ENCODE data around the gene MINDY2. TPM values are rescaled to one million over a fixed set of nuclear protein-coding genes. Genes with fewer than 3 reads are reported as not detected.

MINDY2 gene
- total RNA-seq = 12.7 and 13.2 TPM in 2 replicates

GRCh38 chr15:58770857-58771620, at the start of gene MINDY2:
Gene MINDY2, plus strand, starts transcription at chr15:58771302. Its CDS starts 94 bp downstream, at chr15:58771396.

GRCh38 chr15:58749532-58750337, 21.4 kb upstream of the MINDY2 start, which contains the start of gene ADAM10:
Gene ADAM10, minus strand, starts transcription at chr15:58749707. Its CDS starts 173 bp downstream, at chr15:58749534.

Other genes with a start within 250 kb of the MINDY2 start
- gene ADAM10, start 21.6 kb upstream of the MINDY2 start, total RNA-seq = 262 and 277 TPM in 2 replicates
- gene SLTM, start 162.4 kb downstream of the MINDY2 start, total RNA-seq = 47.6 and 71.0 TPM in 2 replicates
- 18.9 and 22.3 TPM in 2 replicates for gene RNF111, start 216.4 kb downstream of the MINDY2 start, total RNA-seq